ENCODE measurements around the gene ATF4.

- no peak for TF ChIP-seq POLR2A (IDR thresholded peaks at IDR 0.05; ENCODE audit: low read depth, low read length)
- no peak for TF ChIP-seq POLR2AphosphoS5 (IDR thresholded peaks at IDR 0.05; ENCODE audit: low read depth, low read length)
- TF ChIP-seq TAF1 (IDR thresholded peaks at IDR 0.05; ENCODE audit: low read depth, low read length), result no peak
- TF ChIP-seq POU2F2 (IDR thresholded peaks at IDR 0.05; ENCODE audit: low read depth, low read length), result no peak
Observed at GRCh38 chr22:39553429-39553828, 33.1 kb downstream of the ATF4 start.

All from GM12891 (cell line).